MM.1S (cell line): ENCODE results near the gene AGBL4.

Experiments
- DNase-seq: peaks from one replicate; pipeline ENCODE4 v3.0.0-alpha.2; 2015
- H2AFZ ChIP-seq: fragments of 300-600 bp; sonication (generic); 2 replicates; pipeline ENCODE4 v1.6.0; 2016; ENCODE audit warnings: antibody characterized with exemption, low read length
- H3F3A ChIP-seq: fragments of 300-600 bp; sonication (generic); 2 replicates; pipeline ENCODE4 v1.6.1; 2016; ENCODE audit warnings: mild to moderate bottlenecking, antibody characterized with exemption, low read length, moderate library complexity, mixed read lengths; ENCODE audit not compliant: insufficient read depth
- H3K27ac ChIP-seq: fragments of 300-600 bp; sonication (generic); 2 replicates; pipeline ENCODE4 v1.5.1; 2016; ENCODE audit warnings: mild to moderate bottlenecking, low read length
- H3K27me3 ChIP-seq: fragments of 300-600 bp; sonication (generic); replicated peaks from 2 replicates; pipeline ENCODE4 v1.6.0; 2016; ENCODE audit warnings: low read length; ENCODE audit not compliant: insufficient read depth
- H3K36me3 ChIP-seq: fragments of 300-600 bp; sonication (generic); replicated peaks from 2 replicates; pipeline ENCODE4 v1.6.1; 2016; ENCODE audit warnings: mild to moderate bottlenecking, low read length, mixed read lengths; ENCODE audit not compliant: insufficient read depth
- H3K4me1 ChIP-seq: fragments of 300-600 bp; sonication (generic); 2 replicates; pipeline ENCODE4 v1.6.1; 2016; ENCODE audit warnings: low read length, mixed read lengths
- H3K4me2 ChIP-seq: fragments of 300-600 bp; sonication (generic); 2 replicates; pipeline ENCODE4 v1.6.0; 2016; ENCODE audit warnings: low read depth, low read length
- H3K4me3 ChIP-seq: fragments of 300-600 bp; sonication (generic); 2 replicates; pipeline ENCODE4 v1.5.1; 2016; ENCODE audit warnings: low read length, mixed read lengths
- H3K79me2 ChIP-seq: fragments of 300-600 bp; sonication (generic); 2 replicates; pipeline ENCODE4 v1.6.1; 2016; ENCODE audit warnings: mixed run types, low read length, mixed read lengths
- H3K9ac ChIP-seq: fragments of 300-600 bp; sonication (generic); 2 replicates; pipeline ENCODE4 v1.6.1; 2016; ENCODE audit warnings: low read length, mixed read lengths
- H3K9me2 ChIP-seq: fragments of 300-600 bp; sonication (generic); replicated peaks from 2 replicates; pipeline ENCODE4 v1.6.1; 2016; ENCODE audit warnings: mild to moderate bottlenecking, low read length, mixed read lengths; ENCODE audit not compliant: insufficient read depth
- H3K9me3 ChIP-seq: fragments of 300-600 bp; sonication (generic); replicated peaks from 2 replicates; pipeline ENCODE4 v1.6.1; 2016; ENCODE audit warnings: mild to moderate bottlenecking, low read length, mixed read lengths; ENCODE audit not compliant: insufficient read depth
- H4K20me1 ChIP-seq: fragments of 300-600 bp; sonication (generic); 2 replicates; pipeline ENCODE4 v1.6.1; 2016; ENCODE audit warnings: mild to moderate bottlenecking, low read length, moderate library complexity, mixed read lengths; ENCODE audit not compliant: insufficient read depth
- CTCF ChIP-seq: fragments of 300-600 bp; sonication (generic); IDR thresholded peaks from 2 replicates; pipeline ENCODE4 v1.5.1; 2016; ENCODE audit warnings: antibody characterized with exemption, low read length, mixed read lengths
- EZH2 ChIP-seq: fragments of 300-600 bp; sonication (generic); optimal IDR thresholded peaks from 2 replicates; pipeline ENCODE3; 2017; ENCODE audit warnings: low read depth, mild to moderate bottlenecking, antibody characterized with exemption, low read length, mixed read lengths
- EZH2phosphoT487 ChIP-seq: fragments of 300-600 bp; sonication (generic); IDR thresholded peaks from 2 replicates; pipeline ENCODE4 v1.6.1; 2018; ENCODE audit warnings: antibody characterized with exemption, low read length

AGBL4 gene

GRCh38 chr1:49085079-49085478, 938.7 kb downstream of the AGBL4 start:
- no peaks in the 10 kb centered on the region for H3K9me3 ChIP-seq

GRCh38 chr1:49060766-49061165, 963.0 kb downstream of the AGBL4 start:
- no peak for TF ChIP-seq EZH2
- no peak for TF ChIP-seq EZH2phosphoT487
- TF ChIP-seq CTCF: no peak
- no peaks in the 10 kb centered on the region for H3F3A ChIP-seq
- H3K27me3 ChIP-seq: no peaks in the 10 kb centered on the region
- H4K20me1 ChIP-seq: no peaks in the 10 kb centered on the region
- no peak overlapping the region for H2AFZ ChIP-seq
- no peak for DNase-seq
- H3K9ac ChIP-seq: no peak overlapping the region
- H3K4me3 ChIP-seq: no peak overlapping the region
- no peaks in the 10 kb centered on the region for H3K36me3 ChIP-seq
- no peak overlapping the region for H3K27ac ChIP-seq
- H3K9me2 ChIP-seq: no peaks in the 10 kb centered on the region
- H3K4me2 ChIP-seq: no peak overlapping the region
- no peaks in the 10 kb centered on the region for H3K79me2 ChIP-seq
- no peaks in the 10 kb centered on the region for H3K9me3 ChIP-seq
- no peaks in the 10 kb centered on the region for H3K4me1 ChIP-seq

More at GRCh38 chr1:49085079-49085478, 938.7 kb downstream of the AGBL4 start:
- H3K4me2 ChIP-seq: no peak overlapping the region
- no peak for DNase-seq
- H3K27me3 ChIP-seq: no peaks in the 10 kb centered on the region
- H3K9ac ChIP-seq: no peak overlapping the region
- no peak overlapping the region for H2AFZ ChIP-seq
- no peaks in the 10 kb centered on the region for H3K36me3 ChIP-seq
- no peaks in the 10 kb centered on the region for H4K20me1 ChIP-seq
- H3K9me2 ChIP-seq: no peaks in the 10 kb centered on the region
- no peak overlapping the region for H3K4me3 ChIP-seq
- no peaks in the 10 kb centered on the region for H3K79me2 ChIP-seq
- no peaks in the 10 kb centered on the region for H3F3A ChIP-seq
- H3K27ac ChIP-seq: no peak overlapping the region
- no peaks in the 10 kb centered on the region for H3K4me1 ChIP-seq
- TF ChIP-seq EZH2 (no peak), CTCF (no peak), EZH2phosphoT487 (no peak)

- Histone ChIP-seq H3K27me3 (no peaks in the 10 kb centered on the region), H3K79me2 (no peaks in the 10 kb centered on the region), H3K4me2 (no peak overlapping the region), H3F3A (no peaks in the 10 kb centered on the region), H3K4me1 (no peaks in the 10 kb centered on the region), H3K9me3 (no peaks in the 10 kb centered on the region), H3K4me3 (no peak overlapping the region), H3K27ac (no peak overlapping the region), H3K36me3 (no peaks in the 10 kb centered on the region), H3K9ac (no peak overlapping the region), H3K9me2 (no peaks in the 10 kb centered on the region), H2AFZ (no peak overlapping the region), H4K20me1 (no peaks in the 10 kb centered on the region)
- TF ChIP-seq EZH2 (no peak), EZH2phosphoT487 (no peak), CTCF (no peak)
- no peak for DNase-seq
These were observed 964.7 kb downstream of the AGBL4 start for GRCh38 chr1:49059087-49059486.

GRCh38 chr1:49052102-49052501, 971.7 kb downstream of the AGBL4 start:
- TF ChIP-seq EZH2phosphoT487 (no peak), EZH2 (no peak), CTCF (no peak)
- no peaks in the 10 kb centered on the region for H3K9me2 ChIP-seq
- H3K4me3 ChIP-seq: no peak overlapping the region
- no peaks in the 10 kb centered on the region for H3K27me3 ChIP-seq
- no peaks in the 10 kb centered on the region for H3K79me2 ChIP-seq
- H3F3A ChIP-seq: no peaks in the 10 kb centered on the region
- no peak overlapping the region for H2AFZ ChIP-seq
- no peaks in the 10 kb centered on the region for H4K20me1 ChIP-seq
- H3K4me1 ChIP-seq: no peaks in the 10 kb centered on the region
- no peaks in the 10 kb centered on the region for H3K36me3 ChIP-seq
- no peak overlapping the region for H3K27ac ChIP-seq
- no peak for DNase-seq
- H3K9ac ChIP-seq: no peak overlapping the region
- no peaks in the 10 kb centered on the region for H3K9me3 ChIP-seq
- H3K4me2 ChIP-seq: no peak overlapping the region
